Aorta (tissue), 5 donors: Measurements from ENCODE around the gene IL17F. TPM values are rescaled to one million over a fixed set of nuclear protein-coding genes. Genes with fewer than 3 reads are reported as not detected.

Experiments used
- ATAC-seq: fragments of 200-7000 bp; cut with Tn5 transposase; one replicate; pipeline ENCODE4 v1.9.1; 2022; ENCODE audit warnings: moderate library complexity; ENCODE audit not compliant: low FRiP score
- DNase-seq, 2 donors: peaks; one replicate each; pipeline ENCODE4 v3.0.0-alpha.2; 2020
- H3K27ac ChIP-seq, 2 donors: one replicate each; pipeline ENCODE4 v1.5.1; 2013; ENCODE audit warnings: low read length in 2 of 2, mild to moderate bottlenecking in 2 of 2, moderate library complexity in 2 of 2, control low read depth in 1 of 2, inconsistent platforms in 1 of 2, low read depth in 1 of 2
- H3K27me3 ChIP-seq, 2 donors: one replicate each; pipeline ENCODE4 v1.6.1; 2013; ENCODE audit warnings: control low read depth in 1 of 2, low read length in 1 of 2, mild to moderate bottlenecking in 1 of 2, moderate library complexity in 1 of 2; ENCODE audit not compliant: insufficient read depth in 2 of 2, control insufficient read depth in 1 of 2
- H3K36me3 ChIP-seq, 2 donors: one replicate each; pipeline ENCODE4 v1.6.1; 2013; ENCODE audit warnings: control low read depth in 1 of 2, low read length in 1 of 2, mild to moderate bottlenecking in 1 of 2; ENCODE audit not compliant: insufficient read depth in 2 of 2, control insufficient read depth in 1 of 2
- H3K4me1 ChIP-seq, 2 donors: one replicate each; pipeline ENCODE4 v1.6.1; 2013; ENCODE audit warnings: low read length in 2 of 2, control low read depth in 1 of 2, mild to moderate bottlenecking in 1 of 2, moderate library complexity in 1 of 2; ENCODE audit not compliant: insufficient read depth in 2 of 2, control insufficient read depth in 1 of 2
- H3K4me3 ChIP-seq, 2 donors: one replicate each; pipeline ENCODE4 v1.5.1; 2013; ENCODE audit warnings: low read length in 2 of 2, control low read depth in 1 of 2, mild to moderate bottlenecking in 1 of 2
- H3K9me3 ChIP-seq: one replicate; pipeline ENCODE4 v1.6.1; 2013; ENCODE audit warnings: mild to moderate bottlenecking, low read length; ENCODE audit not compliant: control insufficient read depth
- WGBS, 2 donors: extraction: QIAGEN DNeasy Blood & Tissue Kit; methylation state at CpG; one replicate each; pipeline ENCODE4 v1.1.7; 2013; 5-methylcytosine and 5-hydroxymethylcytosine counted together
- intact Hi-C, 2 donors: fragments of 100-400 bp; cut with DNase I; formaldehyde crosslinking; loops; one replicate each; pipeline versions ENCODE4 v1.14.2 to v1.15.0; 2022
- polyA plus RNA-seq, 2 donors: library from polyadenylated mRNA; stranded (reverse); fragments of 200-250 nt; gene quantifications; one replicate each; pipeline ENCODE4 v1.2.3, GENCODE V29; 2013
- total RNA-seq, 2 donors: library from RNA; stranded (reverse); fragmentation: NEBNext Ultra II Directional; extraction: Animal tissue kit (Norgen Biotek cat#: 25700); gene quantifications; one replicate each; pipeline ENCODE4 v1.2.1, GENCODE V29; 2021
- donor health status: healthy with polysubstance abuse.
- donor health status: Bipolar disorder and iron deficiency.
- donor health status: DM: no; HTN: no; CAD: no.
- donor health status: DM: no; HTN: no; CAD: no.
- donor health status: DM: yes; HTN: yes; CAD: no.

The IL17F gene
- total and polyA plus RNA-seq, 4 donors, result not detected

DNA sequence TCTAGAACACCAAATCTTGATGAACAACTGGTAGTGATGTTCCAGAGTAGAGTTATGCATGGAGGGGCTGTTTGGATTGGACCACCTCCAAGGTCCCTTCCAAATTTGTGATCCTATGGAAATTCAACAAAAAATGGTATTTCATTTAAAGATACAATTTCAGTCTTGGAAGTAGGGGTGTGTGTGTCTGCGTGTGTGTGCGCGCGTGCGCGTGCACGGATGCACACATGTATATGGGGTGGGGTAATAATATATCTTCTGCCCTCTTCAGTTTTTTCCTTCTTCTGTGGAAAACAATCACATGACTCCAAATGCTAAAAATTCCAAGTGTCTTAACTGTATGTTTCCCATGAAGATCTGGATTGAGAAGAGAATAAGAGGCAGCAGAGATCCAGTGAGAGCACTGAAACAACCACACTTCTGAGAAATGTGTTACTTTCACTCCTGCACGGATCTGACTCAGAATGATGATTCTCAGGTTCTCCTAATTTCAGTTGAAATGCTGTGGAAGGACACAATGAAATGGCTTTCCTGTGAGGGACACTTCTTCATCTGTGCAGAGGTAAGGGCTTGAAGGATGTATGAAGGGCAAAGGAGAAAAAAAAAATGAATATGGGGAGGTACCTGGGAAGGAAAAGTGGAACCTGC lies 10.6 kb upstream of the IL17F start:
- WGBS, 2 donors, result 86 to 91% methylated on average over 8 of the region's 8 CpGs
- intact Hi-C loops, result no loop called here
- no peaks in the 10 kb centered on the region for H3K27me3 ChIP-seq

DNA sequence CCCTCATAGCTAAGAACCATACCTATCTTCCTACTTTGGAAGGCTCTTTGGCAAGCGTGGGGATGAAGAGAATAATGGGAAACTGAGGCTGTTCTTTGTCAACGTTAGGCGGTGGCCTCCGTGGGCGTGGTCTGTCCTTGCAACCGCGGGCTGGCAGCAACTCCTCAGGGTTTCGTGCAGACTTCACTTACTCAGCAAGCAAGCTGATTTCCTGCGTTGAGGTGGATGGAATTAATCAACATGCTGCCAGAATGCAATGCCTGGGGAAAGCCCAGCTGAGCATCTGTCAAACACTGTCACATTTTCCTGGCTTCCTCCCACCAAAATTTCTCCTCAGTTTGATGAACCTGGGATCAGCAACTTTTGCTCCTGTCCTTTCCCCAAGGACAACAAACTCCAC lies 9.2 kb upstream of the IL17F start:
- Histone ChIP-seq H3K4me1 (no peaks in the 10 kb centered on the region), H3K4me3 (no peak overlapping the region), H3K27me3 (no peaks in the 10 kb centered on the region), H3K27ac (no peak overlapping the region), H3K36me3 (no peaks in the 10 kb centered on the region), H3K9me3 (no peaks in the 10 kb centered on the region)
- ATAC-seq (no peak), DNase-seq (no peak)
- intact Hi-C loops, result no loop called here
- 8 to 11% methylated on average over 9 of the region's 9 CpGs for WGBS, 2 donors

More for the DNA sequence above, 10.6 kb upstream of the IL17F start:
- Histone ChIP-seq H3K27ac (no peak overlapping the region), H3K9me3 (no peaks in the 10 kb centered on the region), H3K36me3 (no peaks in the 10 kb centered on the region), H3K4me3 (no peak overlapping the region), H3K4me1 (no peaks in the 10 kb centered on the region)
- no peak for DNase-seq
- no peak for ATAC-seq

DNA sequence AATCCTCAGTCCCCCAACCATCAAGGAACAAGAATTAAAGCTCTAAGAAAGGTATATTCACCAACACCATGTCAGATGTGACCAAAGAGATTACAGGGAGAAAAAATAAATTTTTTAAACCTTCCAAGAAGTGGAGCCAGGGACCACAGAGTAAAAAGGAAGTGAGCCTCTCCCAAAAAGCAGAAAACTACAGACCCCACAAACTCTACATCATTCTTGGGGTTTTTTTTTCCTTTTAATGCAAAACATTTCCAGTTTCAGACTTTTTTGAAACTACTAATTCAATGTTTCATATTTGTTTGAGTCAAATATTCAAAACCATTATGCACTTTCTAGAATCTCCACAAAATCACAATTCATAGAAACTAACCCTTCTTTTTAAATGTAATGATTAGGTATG lies 6.8 kb upstream of the IL17F start:
- ATAC-seq (no peak), DNase-seq (no peak)
- Histone ChIP-seq H3K27me3 (no peaks in the 10 kb centered on the region), H3K27ac (no peak overlapping the region), H3K4me3 (no peak overlapping the region), H3K9me3 (no peaks in the 10 kb centered on the region), H3K36me3 (no peaks in the 10 kb centered on the region), H3K4me1 (no peaks in the 10 kb centered on the region)
- intact Hi-C loops, result no loop called here

DNA sequence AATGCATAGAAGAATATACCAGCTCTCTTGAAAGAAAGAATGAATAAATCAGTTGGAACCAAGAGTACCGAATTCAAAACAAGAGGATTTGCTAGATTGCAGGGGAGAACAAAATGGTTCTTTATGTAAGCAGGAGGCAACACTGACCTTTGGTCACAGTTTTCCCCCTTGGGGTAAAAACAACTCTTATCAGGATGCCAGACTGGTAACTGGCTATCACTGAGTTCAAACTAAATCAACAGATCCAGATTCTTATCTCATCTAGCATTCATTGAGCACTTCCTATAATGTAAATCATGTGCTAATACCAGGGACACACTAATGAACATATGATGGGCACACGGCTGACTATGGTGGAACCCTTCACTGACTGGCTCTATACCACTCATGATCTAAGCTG lies 4.8 kb upstream of the IL17F start:
- Histone ChIP-seq H3K4me3 (no peak overlapping the region), H3K36me3 (no peaks in the 10 kb centered on the region), H3K27ac (no peak overlapping the region), H3K27me3 (no peaks in the 10 kb centered on the region), H3K9me3 (no peaks in the 10 kb centered on the region), H3K4me1 (no peaks in the 10 kb centered on the region)
- intact Hi-C loops, result no loop called here
- ATAC-seq (no peak), DNase-seq (no peak)
- WGBS, 2 donors, result 68 to 91% methylated on average over 2 of the region's 2 CpGs

DNA sequence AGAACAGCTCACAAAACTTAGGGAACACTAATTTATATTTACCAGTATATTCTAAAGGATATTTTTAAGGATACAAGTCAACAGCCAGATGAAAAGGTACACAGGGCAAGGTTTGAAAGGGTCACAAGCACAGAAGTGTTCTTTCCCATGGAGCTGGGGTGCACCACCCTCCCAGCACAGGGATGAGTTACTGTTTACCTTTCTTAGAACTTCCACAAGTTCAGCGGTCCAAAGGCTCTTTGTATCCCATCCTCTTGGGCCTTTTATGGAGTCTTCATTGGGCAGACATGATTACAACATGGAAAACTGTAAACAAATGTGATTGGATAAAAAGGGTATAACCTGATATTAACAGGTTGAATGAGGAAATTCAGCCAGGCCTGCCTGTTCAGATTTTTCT lies 1.1 kb upstream of the IL17F start:
- WGBS, 2 donors, result 92 to 94% methylated on average over 1 of the region's 1 CpG
- DNase-seq (no peak), ATAC-seq (no peak)
- H3K27me3 ChIP-seq, result no peaks in the 10 kb centered on the region
- H3K27ac ChIP-seq, result no peak overlapping the region
- no peak overlapping the region for H3K4me3 ChIP-seq
- H3K4me1 ChIP-seq, result no peaks in the 10 kb centered on the region
- H3K36me3 ChIP-seq, result no peaks in the 10 kb centered on the region
- intact Hi-C loops, result no loop called here
- no peaks in the 10 kb centered on the region for H3K9me3 ChIP-seq

DNA sequence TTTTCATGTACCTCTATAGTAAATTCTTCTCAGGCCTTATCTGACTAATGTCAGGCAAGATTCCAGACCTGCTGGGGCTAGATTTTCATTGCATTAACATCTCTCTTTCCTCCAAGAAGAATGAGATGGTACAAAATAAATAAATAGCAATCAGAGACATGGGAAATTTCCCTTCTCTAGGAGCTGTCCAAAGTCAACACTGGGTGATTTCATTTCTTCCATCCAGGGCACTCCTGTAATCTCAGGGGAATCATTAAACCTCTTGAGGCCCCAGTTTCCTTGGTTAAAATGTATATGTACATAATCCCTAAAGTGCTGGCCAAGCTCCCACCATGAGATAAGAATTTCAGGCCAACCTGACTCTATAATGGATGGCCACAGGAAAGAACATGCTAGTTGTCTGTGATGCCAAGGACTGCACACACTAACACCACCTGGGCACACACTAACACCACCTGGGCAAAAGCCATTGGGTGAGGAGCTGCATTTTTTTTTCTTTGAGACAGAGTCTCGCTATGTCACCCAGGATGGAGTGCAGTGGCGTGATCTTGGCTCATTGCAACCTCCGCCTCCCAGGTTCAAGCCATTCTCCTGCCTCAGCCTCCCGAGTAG lies 912 bp downstream of the IL17F start:
- Histone ChIP-seq H3K4me3 (no peak overlapping the region), H3K27ac (no peak overlapping the region), H3K36me3 (no peaks in the 10 kb centered on the region), H3K4me1 (no peaks in the 10 kb centered on the region), H3K9me3 (no peaks in the 10 kb centered on the region), H3K27me3 (no peaks in the 10 kb centered on the region)
- DNase-seq, result no peak
- WGBS, 2 donors, result 86 to 88% methylated on average over 4 of the region's 4 CpGs
- intact Hi-C loops, result no loop called here
- no peak for ATAC-seq

DNA sequence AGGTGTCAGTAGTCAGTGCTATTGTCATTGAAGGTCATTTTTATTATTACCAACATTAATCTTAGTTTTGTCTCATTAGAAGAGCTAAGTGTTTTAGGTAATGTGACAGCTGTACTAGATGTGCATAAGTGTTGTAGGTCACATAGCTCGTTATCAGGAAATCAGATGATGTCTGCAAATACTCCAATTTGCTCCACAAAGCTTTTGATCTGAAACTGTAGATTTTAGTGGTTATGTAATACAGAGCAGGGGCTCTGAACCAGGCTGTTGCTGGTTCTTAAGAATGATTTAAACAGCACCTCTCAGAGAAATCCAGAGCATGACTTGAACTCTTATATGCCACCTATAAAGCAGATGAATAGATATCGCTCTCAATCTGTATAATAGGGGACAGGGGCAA lies 2.5 kb downstream of the IL17F start:
- Histone ChIP-seq H3K27ac (no peak overlapping the region), H3K27me3 (peaks cover 0 to 2% of the 10 kb centered on the region in 2 donors), H3K9me3 (no peaks in the 10 kb centered on the region), H3K36me3 (no peaks in the 10 kb centered on the region), H3K4me1 (no peaks in the 10 kb centered on the region), H3K4me3 (no peak overlapping the region)
- WGBS, 2 donors, result 91 to 92% methylated on average over 2 of the region's 2 CpGs
- no peak for DNase-seq
- intact Hi-C loops, result no loop called here
- no peak for ATAC-seq

DNA sequence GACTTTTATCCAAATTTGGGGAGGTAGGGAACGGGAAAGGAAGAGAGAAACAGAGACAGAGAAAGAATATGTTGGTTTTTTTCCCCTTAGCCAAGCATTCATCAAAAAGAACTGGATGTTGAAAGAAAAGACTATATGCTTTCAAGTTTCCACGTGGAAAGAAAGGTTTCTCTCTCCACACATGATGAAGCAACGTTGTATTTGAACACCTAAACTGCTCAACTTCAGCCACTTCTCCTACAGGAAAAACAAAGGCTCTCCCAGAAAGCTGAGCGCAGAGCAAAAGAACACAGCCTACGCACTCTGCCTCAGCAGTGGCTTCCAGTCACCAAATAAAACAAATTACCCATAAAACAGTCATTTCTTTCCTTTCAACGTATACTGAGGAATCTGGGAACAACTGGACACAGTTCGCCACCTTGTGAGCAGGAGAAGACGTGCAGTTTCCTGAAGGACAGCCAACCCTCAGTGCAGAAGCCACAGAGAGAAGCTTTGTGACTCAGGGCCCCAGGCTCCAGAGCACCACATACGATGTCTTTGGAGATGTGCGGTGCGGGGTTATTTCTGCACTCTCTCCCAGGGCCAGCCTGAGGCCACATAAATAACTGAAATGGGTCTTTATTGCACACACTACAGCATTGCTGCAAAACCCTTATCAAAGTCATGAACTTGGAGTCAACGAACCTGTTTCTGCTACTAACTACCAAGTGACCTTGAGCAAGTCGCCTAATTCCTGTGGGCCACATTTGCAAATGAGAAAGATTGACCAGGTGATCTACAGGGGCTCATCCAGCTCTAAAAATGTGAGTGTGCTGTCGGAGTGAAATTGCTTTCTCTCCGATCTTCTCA lies 10.1 kb downstream of the IL17F start:
- Histone ChIP-seq H3K36me3 (no peaks in the 10 kb centered on the region), H3K4me1 (no peaks in the 10 kb centered on the region), H3K27me3 (peaks cover 0 to 2% of the 10 kb centered on the region in 2 donors), H3K9me3 (no peaks in the 10 kb centered on the region), H3K4me3 (no peak overlapping the region), H3K27ac (no peak overlapping the region)
- WGBS, 2 donors, result 27 to 33% methylated on average over 15 of the region's 15 CpGs
- DNase-seq (no peak), ATAC-seq (peak; percentile 45)
- intact Hi-C loops, result loop anchor here in 1 of 2 donors (10.0 kb wide), 1 partner anchor 129 kb away; no protein-coding TSS in a partner anchor
